ENCODE measurements around the gene ATRN. TPM values are rescaled to one million over a fixed set of nuclear protein-coding genes. Genes with fewer than 3 reads are reported as not detected.

Gene ATRN
- polyA plus RNA-seq, 1 donor from 2014 or later: 27.5 TPM

DNA sequence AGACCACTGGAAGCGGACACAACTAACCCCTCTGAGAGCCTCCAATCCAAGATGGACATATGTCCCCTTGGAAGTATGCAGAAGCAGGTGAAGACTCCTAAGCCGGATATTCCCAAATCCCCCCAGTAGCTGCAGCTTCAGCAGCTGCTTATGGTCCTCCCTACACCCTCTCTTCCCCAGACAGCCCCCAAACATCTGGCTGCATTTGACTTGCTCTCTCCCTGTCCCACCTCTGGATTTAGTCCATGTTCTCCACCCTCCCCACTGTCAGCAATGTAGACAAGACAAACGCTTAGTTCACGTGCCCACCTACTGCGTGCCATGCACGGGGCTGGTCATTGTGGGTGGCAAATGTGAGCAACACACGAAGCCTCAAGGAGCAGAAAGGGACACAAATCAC, 215.6 kb downstream of the ATRN start:
- Histone ChIP-seq H3K9ac (ENCODE audit: low read length) (no peak overlapping the region), H2AFZ (ENCODE audit: low read depth, low read length) (no peak overlapping the region), H3K36me3 (ENCODE audit: insufficient read depth, low read length) (no peaks in the 10 kb centered on the region), H3F3A (ENCODE audit: insufficient read depth, low read length, poor library complexity, severe bottlenecking) (no peaks in the 10 kb centered on the region), H3K79me2 (replicated peaks; ENCODE audit: insufficient read depth, low read length) (no peaks in the 10 kb centered on the region), H4K20me1 (ENCODE audit: insufficient read depth) (no peaks in the 10 kb centered on the region), H3K4me3 (ENCODE audit: low read length) (no peak overlapping the region), H3K4me2 (ENCODE audit: low read length) (no peak overlapping the region), H3K27ac (ENCODE audit: low read length) (no peak overlapping the region), H3K27me3 (ENCODE audit: insufficient read depth, low read depth, low read length) (peaks cover 10% of the 10 kb centered on the region), H3K9me3 (ENCODE audit: low read length) (no peaks in the 10 kb centered on the region), H3K9me2 (ENCODE audit: insufficient read depth, low read length) (no peaks in the 10 kb centered on the region)
- TF ChIP-seq RAD21 (conservative IDR thresholded peaks at IDR 0.05) (no peak), EP300 (conservative IDR thresholded peaks at IDR 0.05; ENCODE audit: poor library complexity, severe bottlenecking) (no peak), EZH2 (IDR thresholded peaks at IDR 0.05; ENCODE audit: borderline replicate concordance, insufficient read depth, low read length, poor library complexity, severe bottlenecking) (no peak), CTCF (IDR thresholded peaks at IDR 0.05; ENCODE audit: poor library complexity, severe bottlenecking) (no peak), TAF1 (IDR thresholded peaks at IDR 0.05; ENCODE audit: low read depth) (no peak), SMC3 (conservative IDR thresholded peaks at IDR 0.05; ENCODE audit: poor library complexity) (no peak), REST (IDR thresholded peaks at IDR 0.05; ENCODE audit: borderline replicate concordance) (no peak), POLR2AphosphoS5 (IDR thresholded peaks at IDR 0.05) (no peak), MXI1 (conservative IDR thresholded peaks at IDR 0.05; ENCODE audit: poor library complexity, severe bottlenecking) (no peak)

- Histone ChIP-seq H3K27me3 (ENCODE audit: insufficient read depth, low read depth, low read length) (peaks cover 6% of the 10 kb centered on the region), H3K36me3 (ENCODE audit: insufficient read depth, low read length) (no peaks in the 10 kb centered on the region), H3K27ac (ENCODE audit: low read length) (no peak overlapping the region), H3F3A (ENCODE audit: insufficient read depth, low read length, poor library complexity, severe bottlenecking) (no peaks in the 10 kb centered on the region), H2AFZ (ENCODE audit: low read depth, low read length) (no peak overlapping the region), H3K9me3 (ENCODE audit: low read length) (no peaks in the 10 kb centered on the region), H3K4me2 (ENCODE audit: low read length) (no peak overlapping the region), H3K9me2 (ENCODE audit: insufficient read depth, low read length) (no peaks in the 10 kb centered on the region), H3K9ac (ENCODE audit: low read length) (no peak overlapping the region), H3K4me3 (ENCODE audit: low read length) (no peak overlapping the region), H4K20me1 (ENCODE audit: insufficient read depth) (no peaks in the 10 kb centered on the region), H3K79me2 (replicated peaks; ENCODE audit: insufficient read depth, low read length) (no peaks in the 10 kb centered on the region)
- no peak for TF ChIP-seq SMC3 (conservative IDR thresholded peaks at IDR 0.05; ENCODE audit: poor library complexity)
- no peak for TF ChIP-seq REST (IDR thresholded peaks at IDR 0.05; ENCODE audit: borderline replicate concordance)
- TF ChIP-seq EP300 (conservative IDR thresholded peaks at IDR 0.05; ENCODE audit: poor library complexity, severe bottlenecking): no peak
- no peak for TF ChIP-seq MXI1 (conservative IDR thresholded peaks at IDR 0.05; ENCODE audit: poor library complexity, severe bottlenecking)
- no peak for TF ChIP-seq EZH2 (IDR thresholded peaks at IDR 0.05; ENCODE audit: borderline replicate concordance, insufficient read depth, low read length, poor library complexity, severe bottlenecking)
- no peak for TF ChIP-seq TAF1 (IDR thresholded peaks at IDR 0.05; ENCODE audit: low read depth)
- TF ChIP-seq RAD21 (conservative IDR thresholded peaks at IDR 0.05): no peak
- no peak for TF ChIP-seq CTCF (IDR thresholded peaks at IDR 0.05; ENCODE audit: poor library complexity, severe bottlenecking)
- TF ChIP-seq POLR2AphosphoS5 (IDR thresholded peaks at IDR 0.05): no peak
Measured at GRCh38 chr20:3686867-3687321, 216.1 kb downstream of the ATRN start.
